Peyer's patch (tissue), 4 donors: ENCODE data around the gene BTNL8. TPM values are rescaled to one million over a fixed set of nuclear protein-coding genes. Genes with fewer than 3 reads are reported as not detected.

Experiments
- DNase-seq, 3 donors: peaks; one replicate each; pipeline ENCODE4 v3.0.0-alpha.2; 2017 to 2019
- H3K27ac ChIP-seq, 4 donors: fragments of 200-600 bp; sonication (generic); one replicate each; pipeline ENCODE4 v1.5.1; 2016 to 2019
- H3K27me3 ChIP-seq, 2 donors: fragments of 200-600 bp; sonication (generic); one replicate each; pipeline ENCODE4 v1.5.1; 2019
- H3K36me3 ChIP-seq, 3 donors: fragments of 200-600 bp; sonication (generic); one replicate each; pipeline ENCODE4 v1.5.1; 2016 to 2019
- H3K4me1 ChIP-seq, 4 donors: fragments of 200-600 bp; sonication (generic); one replicate each; pipeline ENCODE4 v1.5.1; 2016 to 2019
- H3K4me3 ChIP-seq, 4 donors: fragments of 200-600 bp; sonication (generic); 1 replicate in 3 of 4; 2 replicates in 1 of 4; pipeline ENCODE4 v1.5.1; 2016 to 2019; ENCODE audit warnings: mild to moderate bottlenecking in 1 of 4
- H3K9me3 ChIP-seq, 4 donors: fragments of 200-600 bp; sonication (generic); one replicate each; pipeline ENCODE4 v1.5.1; 2016 to 2019; ENCODE audit warnings: mild to moderate bottlenecking in 1 of 4
- CTCF ChIP-seq, 6 experiments: fragments of 450-650 bp in 4 of 6; fragments of 200-600 bp in 2 of 6; sonication (generic) in 1 of 6; IDR thresholded peaks; one replicate each; pipeline ENCODE4 v1.5.1; 2017 to 2019; ENCODE audit warnings: antibody characterized with exemption in 6 of 6, mild to moderate bottlenecking in 3 of 6, moderate library complexity in 1 of 6
- POLR2A ChIP-seq, 2 donors: fragments of 450-650 bp; IDR thresholded peaks; one replicate each; pipeline ENCODE4 v1.5.1; 2017; ENCODE audit warnings: antibody characterized with exemption in 2 of 2, mild to moderate bottlenecking in 2 of 2, moderate library complexity in 2 of 2
- total RNA-seq, 4 donors: library from RNA; depleted of rRNA; stranded (reverse); fragments of >200 nt; gene quantifications; one replicate each; pipeline ENCODE4 v1.1.0, GENCODE V29; 2016

Gene BTNL8
- total RNA-seq, 4 donors from 2014 or later: 6.6 to 337 (median 134) TPM

- no peaks in the 10 kb centered on the region for H3K36me3 ChIP-seq
- no peak overlapping the region for H3K4me3 ChIP-seq
- no peak for TF ChIP-seq CTCF (IDR thresholded peaks at IDR 0.05)
- no peak for TF ChIP-seq POLR2A (IDR thresholded peaks at IDR 0.05)
- H3K27me3 ChIP-seq: no peaks in the 10 kb centered on the region
- no peak for DNase-seq
- H3K4me1 ChIP-seq: peaks cover 2 to 16% (median 5%) of the 10 kb centered on the region in 4 donors
- no peaks in the 10 kb centered on the region for H3K9me3 ChIP-seq
- peak overlapping the region in 1 of 4 donors; percentile 8 for H3K27ac ChIP-seq
These were observed 36.3 kb upstream of the BTNL8 start for GRCh38 chr5:180862645-180863044.

GRCh38 chr5:180865981-180866695, 32.8 kb upstream of the BTNL8 start:
- Histone ChIP-seq H3K9me3 (no peaks in the 10 kb centered on the region), H3K4me3 (peak overlapping the region in 1 of 4 donors; percentile 9), H3K27me3 (no peaks in the 10 kb centered on the region), H3K36me3 (no peaks in the 10 kb centered on the region), H3K27ac (peak overlapping the region in 2 of 4 donors; percentile 69 to 78), H3K4me1 (peaks cover 0 to 5% (median 1%) of the 10 kb centered on the region in 4 donors)
- no peak for TF ChIP-seq CTCF (IDR thresholded peaks at IDR 0.05)
- peak in 1 of 2 donors; percentile 28 for TF ChIP-seq POLR2A (IDR thresholded peaks at IDR 0.05)
- DNase-seq: no peak

GRCh38 chr5:180866985-180867384, 32.0 kb upstream of the BTNL8 start:
- peaks cover 0 to 5% (median 0%) of the 10 kb centered on the region in 4 donors for H3K4me1 ChIP-seq
- H3K27me3 ChIP-seq: no peaks in the 10 kb centered on the region
- no peak for TF ChIP-seq POLR2A (IDR thresholded peaks at IDR 0.05)
- TF ChIP-seq CTCF (IDR thresholded peaks at IDR 0.05): no peak
- H3K36me3 ChIP-seq: no peaks in the 10 kb centered on the region
- peak overlapping the region in 1 of 4 donors; percentile 9 for H3K4me3 ChIP-seq
- peak overlapping the region in 2 of 4 donors; percentile 69 to 78 for H3K27ac ChIP-seq
- H3K9me3 ChIP-seq: no peaks in the 10 kb centered on the region
- no peak for DNase-seq

GRCh38 chr5:180868960-180869359, 30.0 kb upstream of the BTNL8 start:
- Histone ChIP-seq H3K4me3 (no peak overlapping the region), H3K36me3 (no peaks in the 10 kb centered on the region), H3K9me3 (no peaks in the 10 kb centered on the region), H3K4me1 (no peaks in the 10 kb centered on the region), H3K27ac (peak overlapping the region in 1 of 4 donors; percentile 9), H3K27me3 (no peaks in the 10 kb centered on the region)
- TF ChIP-seq POLR2A (IDR thresholded peaks at IDR 0.05) (no peak), CTCF (IDR thresholded peaks at IDR 0.05) (peak; percentile 27 to 96 (median 84))
- peak; percentile 75 to 95 (median 90) for DNase-seq

- H3K4me3 ChIP-seq: no peak overlapping the region
- H3K36me3 ChIP-seq: no peaks in the 10 kb centered on the region
- DNase-seq: no peak
- peak overlapping the region in 2 of 4 donors; percentile 3 to 9 for H3K27ac ChIP-seq
- H3K4me1 ChIP-seq: no peaks in the 10 kb centered on the region
- TF ChIP-seq POLR2A (IDR thresholded peaks at IDR 0.05) (no peak), CTCF (IDR thresholded peaks at IDR 0.05) (no peak)
- H3K9me3 ChIP-seq: no peaks in the 10 kb centered on the region
- no peaks in the 10 kb centered on the region for H3K27me3 ChIP-seq
These were observed 29.4 kb upstream of the BTNL8 start for GRCh38 chr5:180869587-180869986.
